NCI-H146 treated with DMSO at 0.1 percent for 48 hours (cell line): ENCODE data around the gene PSG1.
"Not testable (repeated sequence)": the region's sequence is repeated elsewhere in the genome, so short reads cannot be mapped to it uniquely, and the experiment has no call there.

Experiments used
- DNase-seq: peaks from one replicate; lab custom pipeline; 2025; ENCODE audit not compliant: unreplicated experiment; lab: John Stamatoyannopoulos, UW

Gene PSG1

DNA sequence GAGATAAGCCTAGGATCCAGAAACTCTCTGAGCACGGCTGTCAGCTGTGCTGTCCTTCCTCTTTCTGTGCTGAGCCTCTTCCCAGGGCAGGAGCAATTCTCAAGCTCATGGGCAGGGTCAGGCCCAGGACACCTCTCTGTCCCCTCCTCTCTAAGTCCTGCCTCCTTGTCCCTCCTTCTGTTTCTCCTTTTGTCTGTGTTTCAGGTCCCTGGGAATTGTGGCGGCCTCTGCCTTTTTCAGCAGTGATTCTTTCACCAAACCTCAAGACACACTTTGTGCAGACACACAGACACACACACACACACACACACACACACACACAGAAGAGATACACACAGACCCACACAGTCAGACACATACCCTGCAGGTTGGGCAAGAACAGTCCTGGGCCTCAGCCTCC lies at the start of gene PSG1:
TSS of gene PSG1 (minus strand) at position 101 of the 400 bp plus-strand sequence. CDS start 132 bp downstream, outside the sequence.
- no peak for DNase-seq

DNA sequence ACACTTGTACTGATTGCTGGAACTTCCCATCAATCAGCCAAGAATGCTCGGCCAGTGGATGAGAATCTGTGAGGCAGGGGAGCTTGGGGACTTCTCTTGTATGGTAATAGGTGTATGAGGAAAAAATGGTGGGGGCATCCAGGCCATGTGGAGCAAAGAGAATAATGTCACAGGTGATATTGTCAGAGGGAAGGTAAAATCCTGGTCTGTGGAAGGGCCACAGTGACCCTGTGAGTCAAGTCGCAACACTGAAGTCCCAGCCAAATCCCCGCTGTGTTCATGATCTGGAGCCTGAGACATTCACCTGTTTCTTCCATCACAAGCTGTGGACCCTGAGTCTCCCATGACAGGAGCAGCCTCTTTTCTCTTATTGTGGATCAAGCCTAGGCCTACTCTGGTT lies 49.4 kb upstream of the PSG1 start:
- no peak for DNase-seq

DNA sequence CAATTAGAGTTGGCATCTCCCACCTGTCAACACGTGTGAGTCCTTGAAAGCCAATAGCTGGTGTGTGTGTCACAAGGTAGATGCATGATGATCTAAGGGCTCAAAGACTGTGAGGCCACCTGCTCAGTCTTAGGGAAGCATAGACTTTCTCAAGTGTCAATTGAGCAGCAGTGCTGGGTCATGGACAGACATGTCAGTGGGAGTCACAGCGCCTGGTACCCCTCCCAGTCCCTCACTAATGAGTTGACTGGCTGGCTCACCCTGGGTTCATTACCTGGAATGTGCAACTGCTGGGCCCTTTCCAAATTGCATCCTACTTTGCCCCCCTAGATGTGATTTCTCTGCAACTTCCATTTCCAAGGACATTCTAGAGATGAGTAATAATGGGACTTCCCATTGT lies 47.3 kb upstream of the PSG1 start:
- no peak for DNase-seq

DNA sequence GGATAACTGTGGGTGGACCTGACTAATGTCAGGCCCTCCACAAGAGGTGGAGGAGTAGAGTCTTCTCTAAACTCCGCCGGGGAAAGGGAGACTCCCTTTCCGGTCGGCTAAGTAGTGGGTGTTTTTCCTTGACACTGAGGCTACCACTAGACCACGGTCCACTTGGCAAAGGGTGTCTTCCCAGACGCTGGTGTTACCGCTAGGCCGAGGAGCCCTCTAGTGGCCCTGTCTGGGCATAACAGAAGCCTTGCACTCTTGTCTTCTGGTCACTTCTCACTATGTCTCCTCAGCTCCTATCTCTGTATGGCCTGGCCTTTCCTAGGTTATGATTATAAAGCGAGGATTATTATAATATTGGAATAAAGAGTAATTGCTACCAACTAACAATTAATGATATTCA lies 43.6 kb upstream of the PSG1 start:
- DNase-seq, result not testable (repeated sequence)

- DNase-seq, result not testable (repeated sequence)
Measured at GRCh38 chr19:42920971-42921370, 41.5 kb upstream of the PSG1 start.

GRCh38 chr19:42919757-42920079 lies 40.2 kb upstream of the PSG1 start:
- no peak for DNase-seq

DNA sequence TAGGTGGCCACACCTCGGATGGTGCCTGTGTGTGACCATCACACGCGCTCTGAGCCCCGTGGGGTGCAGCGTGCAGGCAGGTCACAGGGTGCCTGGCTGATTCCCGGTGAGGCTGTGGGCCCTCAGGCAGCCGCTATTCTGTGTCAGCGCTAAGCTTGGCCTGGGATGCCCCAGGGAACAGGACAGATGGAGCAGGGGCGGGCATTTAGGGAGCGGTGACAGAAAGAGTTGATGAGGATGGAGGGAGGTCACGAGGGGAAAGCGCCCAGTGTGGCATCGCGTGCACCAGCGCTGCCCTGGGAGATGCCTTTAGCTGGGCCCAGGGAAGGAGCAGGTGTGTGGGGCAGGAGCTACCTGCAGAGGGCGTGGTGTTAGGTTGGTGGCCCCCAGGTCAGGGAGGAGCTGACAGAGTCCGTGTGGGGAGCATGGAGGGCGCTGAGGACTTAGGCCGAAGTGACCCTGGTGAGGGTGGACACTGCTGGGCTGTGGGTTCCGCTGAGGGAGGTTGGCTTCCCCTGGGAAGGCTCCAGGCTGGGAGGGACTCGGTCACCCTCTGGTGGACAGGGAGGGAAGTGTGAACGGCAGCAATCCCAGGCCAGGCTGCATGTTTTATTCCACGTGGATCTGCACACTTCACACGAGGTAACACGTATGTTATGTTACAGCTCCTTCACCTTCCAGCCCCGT lies 39.7 kb upstream of the PSG1 start:
- not testable (repeated sequence) for DNase-seq

DNA sequence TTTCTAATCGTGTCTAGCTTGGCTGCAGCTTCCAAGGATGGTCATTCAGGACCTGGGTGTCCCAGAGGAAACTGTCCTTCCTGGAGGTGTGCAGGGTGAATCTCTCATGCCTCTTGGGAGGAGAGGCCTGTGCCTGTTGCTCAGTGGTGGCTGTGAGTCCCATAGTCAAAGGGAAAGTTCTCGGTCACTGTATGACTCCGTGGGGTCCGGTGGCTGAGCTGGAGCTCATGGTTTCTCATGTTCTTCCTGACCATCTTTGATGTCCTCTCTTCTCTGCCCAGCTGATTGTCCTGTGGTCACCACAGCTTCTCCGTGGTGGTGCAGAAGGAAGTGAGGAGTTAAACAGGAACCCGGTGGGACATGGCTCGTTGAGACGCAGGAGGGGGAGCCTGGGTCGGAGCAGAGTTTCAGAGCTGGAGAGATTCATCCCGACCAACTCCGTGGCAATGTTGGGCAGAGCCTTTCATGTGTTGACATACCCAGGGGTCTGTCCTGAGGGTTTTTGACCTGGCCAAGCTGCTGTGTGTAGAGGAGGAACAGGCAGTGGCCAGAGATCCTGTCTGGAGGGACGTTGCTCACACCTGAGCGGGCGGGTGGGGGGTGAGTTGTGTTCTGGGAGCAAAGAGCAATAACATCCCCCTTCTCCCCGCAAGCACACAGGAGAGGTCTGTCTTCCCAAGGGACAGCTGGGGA lies 39.0 kb upstream of the PSG1 start:
- DNase-seq, result not testable (repeated sequence)

DNA sequence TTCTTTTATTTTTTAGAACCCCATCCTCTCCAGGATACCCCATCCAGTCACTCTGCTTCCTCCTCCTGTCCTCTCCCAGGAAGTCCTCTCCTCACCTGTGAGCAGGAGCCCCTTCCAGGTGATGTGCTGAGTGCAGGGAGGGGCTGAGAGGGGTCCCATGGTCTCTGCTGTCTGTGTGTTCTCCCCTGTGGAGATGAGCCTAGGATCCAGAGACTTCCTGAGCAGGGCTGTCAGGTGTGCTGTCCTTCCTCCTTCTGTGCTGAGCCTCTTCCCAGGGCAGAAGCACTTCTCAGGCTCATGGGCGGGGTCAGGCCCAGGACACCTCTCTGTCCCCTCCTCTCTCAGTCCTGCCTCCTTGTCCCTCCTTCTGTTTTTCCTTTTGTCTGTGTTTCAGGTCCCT lies 38.1 kb upstream of the PSG1 start, which contains the start of gene PSG6:
TSS of gene PSG6 (minus strand) at position 261 of the 400 bp plus-strand sequence. CDS start at position 159, 102 bp downstream.
- DNase-seq, result not testable (repeated sequence)

DNA sequence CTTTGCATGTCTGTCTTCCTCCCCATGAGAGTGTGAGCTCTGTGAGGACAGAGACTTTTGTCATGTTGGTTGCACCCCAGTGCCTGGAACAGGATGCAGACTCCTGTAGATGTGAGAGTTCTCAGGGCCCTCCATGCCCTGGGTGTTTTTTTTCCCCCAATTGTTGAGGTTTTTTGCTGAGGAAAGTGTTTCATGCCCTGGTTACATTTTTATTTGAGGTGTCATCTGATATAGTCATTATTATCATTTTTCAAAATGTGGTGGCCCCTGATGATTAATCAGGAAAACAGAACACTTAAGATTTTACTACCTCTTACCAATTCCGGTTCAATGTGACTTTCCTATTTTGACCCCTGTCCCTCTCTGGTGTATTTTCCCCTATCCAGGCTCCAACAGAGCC lies 37.4 kb upstream of the PSG1 start:
- not testable (repeated sequence) for DNase-seq

- DNase-seq, result not testable (repeated sequence)
Measured at GRCh38 chr19:42913516-42913915, 34.0 kb upstream of the PSG1 start.

DNA sequence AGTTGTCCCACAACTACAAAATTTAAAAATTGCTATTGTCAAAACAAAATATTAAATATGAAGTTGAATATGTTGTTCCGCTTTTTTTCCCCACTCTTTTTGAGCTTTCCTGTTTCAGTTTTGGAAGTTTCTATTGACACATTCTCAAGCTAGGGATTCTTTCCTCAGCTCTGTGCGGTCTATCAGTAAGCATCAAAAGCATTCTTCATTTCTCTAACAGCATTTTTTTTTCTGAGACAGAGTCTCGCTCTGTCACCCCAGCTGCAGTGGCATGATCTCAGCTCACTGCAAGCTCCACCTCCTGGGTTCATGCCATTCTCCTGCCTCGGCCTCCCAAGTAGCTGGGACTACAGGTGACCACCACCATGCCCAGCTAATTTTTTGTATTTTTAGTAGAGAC lies 33.4 kb upstream of the PSG1 start:
- DNase-seq, result not testable (repeated sequence)

DNA sequence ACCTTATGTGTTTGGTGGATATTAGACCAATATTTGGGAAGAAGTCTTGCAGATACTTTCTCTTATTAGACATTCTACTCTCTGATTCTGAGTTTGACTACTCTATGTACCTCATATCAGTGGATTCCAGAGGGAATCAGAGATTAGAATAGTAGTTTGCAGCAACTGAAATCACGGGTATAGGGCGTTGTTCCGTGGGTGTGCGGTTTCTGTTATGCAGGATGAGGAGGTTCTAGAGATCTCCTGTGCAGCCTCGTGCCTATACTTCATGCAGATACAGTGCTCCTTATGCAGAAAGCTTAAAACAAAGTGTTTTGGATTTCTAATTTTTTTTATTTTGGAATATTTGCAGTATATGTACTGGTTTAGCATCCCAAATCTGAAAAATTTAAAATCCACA lies 32.2 kb upstream of the PSG1 start:
- not testable (repeated sequence) for DNase-seq

DNA sequence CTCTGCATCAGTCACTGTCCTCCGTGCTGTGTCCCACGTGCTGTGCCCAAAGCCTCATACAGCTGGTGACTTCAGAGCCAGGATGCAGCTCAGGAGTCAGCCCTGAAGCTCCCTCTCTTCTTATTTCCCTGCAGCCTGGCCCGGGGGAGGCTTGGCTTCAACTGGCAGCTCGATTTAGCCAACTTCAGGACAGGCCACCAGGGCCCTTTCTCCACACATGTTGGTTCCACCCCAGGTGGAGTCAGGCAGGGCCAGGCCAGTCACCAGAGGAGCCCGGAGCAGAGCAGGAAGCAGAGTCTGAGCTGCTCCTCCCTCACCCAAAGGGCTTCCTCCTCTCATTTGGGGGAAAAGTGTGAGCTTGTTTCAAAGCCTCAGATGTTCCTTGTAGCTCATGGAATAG lies 26.6 kb upstream of the PSG1 start:
- DNase-seq, result not testable (repeated sequence)

DNA sequence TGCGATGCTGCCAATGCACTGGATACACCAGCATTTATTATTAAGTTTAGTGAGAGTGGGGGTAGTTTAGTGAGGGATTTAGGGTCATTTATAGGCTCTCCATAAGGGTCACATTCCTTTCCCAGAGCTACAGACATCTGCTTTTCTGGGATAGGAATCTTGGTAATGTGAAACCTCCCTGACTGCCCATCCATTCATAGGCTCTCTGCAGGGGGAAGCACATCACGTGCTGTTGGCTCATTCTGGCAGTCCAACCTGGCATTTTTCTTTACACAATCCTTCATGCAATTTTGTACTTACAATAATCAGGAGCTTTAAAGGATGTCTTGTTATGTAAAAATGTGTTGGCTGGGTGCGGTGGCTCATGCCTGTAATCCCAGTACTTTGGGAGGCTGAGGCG lies 21.0 kb upstream of the PSG1 start:
- DNase-seq, result not testable (repeated sequence)

- DNase-seq, result not testable (repeated sequence)
Measured at GRCh38 chr19:42899674-42900073, 20.2 kb upstream of the PSG1 start.

DNA sequence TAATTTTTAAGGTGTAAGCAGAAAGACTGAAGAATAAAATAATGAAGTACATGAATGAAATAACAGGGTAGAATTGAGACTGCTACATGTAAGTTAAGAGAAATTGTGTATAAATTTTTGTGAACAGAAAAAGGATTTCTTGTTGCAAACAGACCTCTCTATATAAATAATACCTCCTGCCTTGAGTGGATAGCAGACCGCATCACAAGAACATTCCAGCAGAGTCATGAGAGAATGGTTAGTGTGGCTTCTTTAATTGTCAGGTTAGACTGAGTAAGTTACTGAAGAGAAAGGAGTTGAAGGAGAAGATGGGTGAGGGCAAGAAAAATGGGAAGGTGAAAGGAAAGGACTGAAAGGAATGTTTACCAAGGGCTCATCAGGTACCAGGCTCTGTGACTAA lies 19.6 kb upstream of the PSG1 start:
- not testable (repeated sequence) for DNase-seq

DNA sequence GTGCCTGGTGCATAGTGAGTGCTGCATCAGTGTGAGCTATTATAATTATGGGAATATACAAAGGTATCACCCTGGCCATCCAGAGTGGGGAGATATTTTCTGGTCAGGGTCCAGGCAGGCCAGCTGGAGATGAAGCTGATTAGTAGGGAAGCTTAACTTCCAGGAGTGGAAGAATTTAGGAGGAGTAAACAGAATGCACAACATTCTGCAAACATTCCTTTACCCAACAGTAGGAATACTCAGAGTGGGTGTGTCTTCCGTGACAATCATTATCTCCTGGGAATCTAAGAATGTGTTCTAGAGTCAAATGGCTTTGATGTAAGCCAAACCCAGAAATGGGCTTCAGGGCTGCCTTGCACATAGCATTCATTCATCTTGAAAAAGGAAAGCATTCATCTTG lies 19.1 kb upstream of the PSG1 start:
- not testable (repeated sequence) for DNase-seq

DNA sequence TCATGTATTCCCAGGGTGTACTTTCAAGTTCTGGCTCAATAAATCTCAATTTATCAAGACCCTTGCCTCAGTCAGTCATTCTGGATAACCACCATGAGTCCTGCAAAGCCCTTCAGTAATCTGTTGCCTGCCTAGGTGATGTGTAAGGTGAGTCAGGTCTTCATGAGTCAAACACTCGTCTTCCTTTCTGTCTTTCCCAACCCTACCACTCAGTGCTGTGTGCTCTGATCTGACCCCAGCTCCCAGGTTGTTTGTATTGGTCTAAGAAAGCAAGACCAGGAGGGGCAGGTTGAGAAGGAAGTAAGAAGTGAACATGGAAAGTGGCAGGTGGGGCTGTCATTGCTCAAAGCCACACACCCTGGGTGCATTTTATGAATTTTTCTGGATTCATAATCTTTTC lies 18.2 kb upstream of the PSG1 start:
- DNase-seq, result not testable (repeated sequence)

DNA sequence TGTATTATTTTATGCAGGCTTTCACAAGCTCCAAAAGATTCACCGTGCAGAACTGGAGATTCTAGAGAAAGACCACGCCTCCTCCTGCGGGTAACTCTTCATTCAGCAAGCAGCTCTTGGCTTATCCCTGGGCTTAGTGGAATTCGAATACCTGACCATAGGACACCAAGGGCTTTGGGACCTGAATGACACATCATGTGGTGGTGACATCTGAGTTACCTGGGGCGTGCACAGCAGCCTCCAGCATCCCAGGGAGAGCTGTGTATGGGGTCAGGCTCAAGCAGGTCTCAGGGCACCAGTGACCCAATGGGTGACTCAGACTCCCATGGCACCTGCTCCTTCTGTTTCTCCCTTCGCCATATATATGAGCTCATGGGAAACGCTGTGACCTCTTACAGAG lies 10.9 kb upstream of the PSG1 start:
- DNase-seq, result not testable (repeated sequence)

DNA sequence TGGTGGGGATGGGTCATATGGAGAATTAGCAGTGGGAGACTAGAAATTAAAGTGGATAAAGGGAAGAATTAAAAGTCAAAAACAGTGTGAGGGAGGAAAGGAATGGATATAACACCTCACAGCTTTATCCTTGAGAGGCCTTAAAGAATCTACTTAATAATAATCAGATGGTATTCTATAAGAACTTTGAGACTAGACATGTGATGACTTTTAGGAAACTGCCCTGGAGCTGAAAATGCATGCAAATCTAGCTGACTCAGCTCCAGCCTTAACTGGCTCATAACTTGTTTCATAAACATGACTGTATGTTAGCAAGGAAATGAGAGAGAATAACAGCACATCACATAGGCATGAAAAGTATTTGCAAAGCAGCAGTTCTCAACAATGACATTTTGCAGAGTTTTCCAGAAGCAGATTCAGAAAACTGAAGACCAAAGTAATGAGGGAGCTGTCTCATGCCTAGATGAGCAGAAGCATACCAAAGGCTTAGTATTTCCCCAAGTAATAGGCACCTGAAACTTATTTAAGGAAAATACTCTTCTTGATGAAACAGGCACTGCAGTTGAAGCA lies 8.4 kb upstream of the PSG1 start:
- not testable (repeated sequence) for DNase-seq

DNA sequence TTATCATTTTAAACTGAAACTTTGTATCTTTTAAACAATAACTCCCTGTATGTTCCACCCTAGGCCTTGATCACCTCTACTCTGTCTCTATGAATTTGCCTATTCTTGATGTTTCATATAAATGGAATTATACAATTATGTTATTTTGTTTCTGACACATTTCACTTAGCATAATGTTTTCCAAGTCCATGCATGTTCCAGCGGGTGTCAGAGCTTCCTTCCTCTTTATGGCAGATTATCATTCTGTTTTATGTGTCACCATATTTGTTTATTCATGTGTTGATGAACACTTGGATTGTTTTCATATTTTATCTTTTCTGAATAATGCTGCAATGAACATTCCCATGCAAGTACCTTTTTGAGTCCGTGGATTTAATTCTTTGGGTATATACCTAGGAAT lies 3.2 kb upstream of the PSG1 start:
- not testable (repeated sequence) for DNase-seq
